H1 (cell line): ENCODE results near the gene FLRT3.

Experiments
- EP300 ChIP-seq, 2 experiments: IDR thresholded peaks; 1 replicate in 1 of 2; 2 replicates in 1 of 2; pipeline ENCODE4 v1.6.1; 2011 to 2012; ENCODE audit warnings: low read depth in 2 of 2, low read length in 2 of 2, mild to moderate bottlenecking in 2 of 2, borderline replicate concordance in 1 of 2, inconsistent platforms in 1 of 2, moderate library complexity in 1 of 2
- SIN3A ChIP-seq, 2 experiments: IDR thresholded peaks in 1 of 2; conservative IDR thresholded peaks in 1 of 2; 2 replicates each; pipeline ENCODE4 v1.6.1; 2011 to 2012; ENCODE audit warnings: low read length in 2 of 2, improper control_type of control experiment in 1 of 2, low read depth in 1 of 2, mild to moderate bottlenecking in 1 of 2

GRCh38 chr20:14312001-14312400 lies 25.4 kb downstream of the FLRT3 start:
- no peak for TF ChIP-seq EP300 (IDR thresholded peaks at IDR 0.05; ENCODE audit: borderline replicate concordance in 1 of 2, low read depth in 2 of 2, low read length in 2 of 2)
- TF ChIP-seq SIN3A (conservative IDR thresholded peaks at IDR 0.05 in 1 of 2, IDR thresholded peaks at IDR 0.05 in 1 of 2; ENCODE audit: low read depth in 1 of 2, low read length in 2 of 2): no peak
